H1 (cell line): Measurements from ENCODE around the gene NEMF. TPM values are rescaled to one million over a fixed set of nuclear protein-coding genes. Genes with fewer than 3 reads are reported as not detected.
A peak's percentile ranks its signal among the peaks of the same experiment; 100 is the strongest.
"Not testable (repeated sequence)": the region's sequence is repeated elsewhere in the genome, so short reads cannot be mapped to it uniquely, and the experiment has no call there.

Experiments used
- CTCF ChIA-PET: fragments of 300-600 bp; sonication (Branson Sonifier 250); formaldehyde crosslinking; loops from one replicate; lab custom pipeline; 2021; ENCODE audit not compliant: partially characterized antibody; lab: Charles Lee
- POLR2A ChIA-PET: fragments of 300-600 bp; sonication (Branson Sonifier 250); formaldehyde crosslinking; loops from one replicate; lab custom pipeline; 2021; ENCODE audit warnings: inconsistent platforms; ENCODE audit not compliant: partially characterized antibody; lab: Charles Lee
- DNase-seq, 2 experiments: peaks; one replicate each; pipeline versions ENCODE4 v3.0.0 to v3.0.0-alpha.2; 2010 to 2022; ENCODE audit warnings: low spot score in 2 of 2, low read depth in 1 of 2, mixed read lengths in 1 of 2
- FAIRE-seq: peaks from 2 replicates; lab custom pipeline; 2011; peaks lifted over from hg19 to GRCh38; lab: Jason Lieb, UNC
- H2AFZ ChIP-seq: 2 replicates; pipeline ENCODE4 v1.8.1; 2012; ENCODE audit warnings: low read length, inconsistent platforms
- H2AK5ac ChIP-seq: 2 replicates; pipeline ENCODE4 v1.6.1; 2013; ENCODE audit warnings: low read depth, low read length
- H2BK120ac ChIP-seq: replicated peaks from 2 replicates; pipeline ENCODE3; 2013; ENCODE audit warnings: low read depth, low read length, inconsistent platforms
- H2BK12ac ChIP-seq: 2 replicates; pipeline ENCODE4 v1.6.1; 2013; ENCODE audit warnings: low read depth, low read length
- H2BK15ac ChIP-seq: 2 replicates; pipeline ENCODE4 v1.6.1; 2013; ENCODE audit warnings: low read length
- H2BK20ac ChIP-seq: 2 replicates; pipeline ENCODE4 v1.6.1; 2013; ENCODE audit warnings: low read length
- H2BK5ac ChIP-seq: 2 replicates; pipeline ENCODE4 v1.6.1; 2013; ENCODE audit warnings: low read depth, low read length
- H3K14ac ChIP-seq: 2 replicates; pipeline ENCODE4 v1.6.1; 2013; ENCODE audit warnings: inconsistent platforms; ENCODE audit not compliant: insufficient read length
- H3K18ac ChIP-seq: 2 replicates; pipeline ENCODE4 v1.6.1; 2013; ENCODE audit warnings: low read length; ENCODE audit errors: extremely low read depth
- H3K23ac ChIP-seq: 2 replicates; pipeline ENCODE4 v1.6.1; 2013; ENCODE audit warnings: inconsistent platforms; ENCODE audit not compliant: insufficient read length
- H3K23me2 ChIP-seq: 2 replicates; pipeline ENCODE4 v1.6.1; 2013; ENCODE audit warnings: low read depth, low read length
- H3K27ac ChIP-seq: 2 replicates; pipeline ENCODE4 v1.6.1; 2011; ENCODE audit warnings: low read depth, low read length, inconsistent platforms
- H3K27me3 ChIP-seq, 4 experiments: replicated peaks in 1 of 4; 1 replicate in 1 of 4; 2 replicates in 3 of 4; pipeline versions ENCODE4 v1.6.1 to v1.8.1; 2011 to 2013; ENCODE audit warnings: low read length in 3 of 4, mild to moderate bottlenecking in 3 of 4, inconsistent platforms in 2 of 4, mixed read lengths in 2 of 4, moderate library complexity in 1 of 4; ENCODE audit not compliant: control insufficient read depth in 3 of 4, insufficient read depth in 3 of 4; ENCODE audit errors: extremely low read depth in 1 of 4
- H3K36me3 ChIP-seq, 4 experiments: 2 replicates each; pipeline versions ENCODE4 v1.6.1 to v1.8.1; 2011 to 2013; ENCODE audit warnings: mild to moderate bottlenecking in 4 of 4, low read length in 3 of 4, moderate library complexity in 2 of 4, control low read depth in 1 of 4, inconsistent platforms in 1 of 4; ENCODE audit not compliant: insufficient read depth in 4 of 4, control insufficient read depth in 2 of 4
- H3K4ac ChIP-seq: replicated peaks from 2 replicates; pipeline ENCODE3; 2013; ENCODE audit warnings: low read length, low read depth, mixed read lengths, inconsistent platforms; ENCODE audit not compliant: insufficient read length
- H3K4me1 ChIP-seq, 4 experiments: replicated peaks in 1 of 4; 1 replicate in 1 of 4; 2 replicates in 3 of 4; pipeline versions ENCODE4 v1.6.1 to v1.8.1; 2011 to 2013; ENCODE audit warnings: low read length in 3 of 4, inconsistent platforms in 2 of 4, mixed read lengths in 1 of 4; ENCODE audit not compliant: insufficient read depth in 4 of 4, control insufficient read depth in 3 of 4
- H3K4me2 ChIP-seq, 2 experiments: 2 replicates each; pipeline versions ENCODE4 v1.6.1 to v1.8.1; 2011 to 2013; ENCODE audit warnings: low read depth in 2 of 2, low read length in 2 of 2, control low read depth in 1 of 2, inconsistent platforms in 1 of 2, mild to moderate bottlenecking in 1 of 2; ENCODE audit not compliant: insufficient read depth in 1 of 2
- H3K4me3 ChIP-seq, 4 experiments: fragments of 200-600, 300-600 bp in 1 of 4; sonication (generic), shearing (Covaris generic), sonication (Bioruptor Twin) in 1 of 4; 2 replicates each; pipeline versions ENCODE4 v1.5.1 to v1.8.1; 2011 to 2016; ENCODE audit warnings: low read length in 4 of 4, low read depth in 3 of 4, control low read depth in 2 of 4, inconsistent platforms in 2 of 4, mild to moderate bottlenecking in 2 of 4, mixed read lengths in 1 of 4, moderate library complexity in 1 of 4; ENCODE audit not compliant: insufficient read depth in 2 of 4; ENCODE audit errors: extremely low read depth in 1 of 4
- H3K56ac ChIP-seq: replicated peaks from 2 replicates; pipeline ENCODE3; 2013; ENCODE audit warnings: low read depth, mild to moderate bottlenecking, mixed read lengths, low read length, inconsistent platforms; ENCODE audit not compliant: insufficient read length
- H3K79me1 ChIP-seq: 2 replicates; pipeline ENCODE4 v1.6.1; 2013; ENCODE audit warnings: low read depth, low read length, control low read depth
- H3K79me2 ChIP-seq, 2 experiments: 2 replicates each; pipeline versions ENCODE4 v1.6.1 to v1.8.1; 2012 to 2013; ENCODE audit warnings: low read length in 2 of 2, mild to moderate bottlenecking in 2 of 2, inconsistent platforms in 1 of 2; ENCODE audit not compliant: insufficient read depth in 2 of 2, control insufficient read depth in 1 of 2
- H3K9ac ChIP-seq, 4 experiments: replicated peaks in 1 of 4; 1 replicate in 1 of 4; 2 replicates in 3 of 4; pipeline versions ENCODE4 v1.6.1 to v1.8.1; 2011 to 2013; ENCODE audit warnings: low read depth in 3 of 4, low read length in 3 of 4, control low read depth in 2 of 4, mild to moderate bottlenecking in 2 of 4, moderate library complexity in 2 of 4, inconsistent platforms in 1 of 4; ENCODE audit errors: extremely low read depth in 1 of 4
- H3K9me3 ChIP-seq, 2 experiments: 2 replicates each; pipeline versions ENCODE4 v1.6.1 to v1.8.1; 2012 to 2013; ENCODE audit warnings: mild to moderate bottlenecking in 2 of 2, moderate library complexity in 2 of 2, control low read depth in 1 of 2, inconsistent platforms in 1 of 2, low read depth in 1 of 2, low read length in 1 of 2, mixed read lengths in 1 of 2; ENCODE audit not compliant: insufficient read depth in 2 of 2
- H4K20me1 ChIP-seq, 2 experiments: replicated peaks in 1 of 2; 2 replicates each; pipeline versions ENCODE3 to v1.8.1; 2011 to 2013; ENCODE audit warnings: inconsistent platforms in 2 of 2, low read length in 2 of 2, mild to moderate bottlenecking in 1 of 2; ENCODE audit not compliant: insufficient read depth in 2 of 2, control insufficient read depth in 1 of 2
- H4K5ac ChIP-seq: 2 replicates; pipeline ENCODE4 v1.6.1; 2013; ENCODE audit warnings: low read length, low read depth, mixed read lengths, inconsistent platforms; ENCODE audit not compliant: insufficient read length
- H4K8ac ChIP-seq: 2 replicates; pipeline ENCODE4 v1.8.0; 2013; ENCODE audit warnings: mild to moderate bottlenecking, moderate library complexity, low read length, inconsistent platforms; ENCODE audit not compliant: insufficient read depth; ENCODE audit errors: extremely low read depth
- H4K91ac ChIP-seq: replicated peaks from 2 replicates; pipeline ENCODE3; 2013; ENCODE audit warnings: low read length, mixed read lengths, inconsistent platforms; ENCODE audit not compliant: insufficient read length
- WGBS, 2 experiments: shearing (Covaris generic) in 1 of 2; methylation state at CpG; one replicate each; pipeline versions ENCODE4 v1.1.6 to v1.1.7; 2013 to 2015; ENCODE audit warnings: low lambda C conversion rate in 2 of 2, mixed read lengths in 2 of 2, inconsistent platforms in 1 of 2, low coverage in 1 of 2, missing lambda C conversion rate in 1 of 2; ENCODE audit not compliant: insufficient replicate concordance in 2 of 2, insufficient coverage in 1 of 2, insufficient read length in 1 of 2; ENCODE audit errors: extremely low coverage in 1 of 2, missing lambda C conversion rate in 1 of 2; 5-methylcytosine and 5-hydroxymethylcytosine counted together
- polyA plus RNA-seq, 7 experiments: library from polyadenylated mRNA; depleted of rRNA in 3 of 7; stranded (reverse) in 5 of 7; unstranded in 2 of 7; fragments of >200 nt in 5 of 7; fragments of 200-250 nt in 2 of 7; gene quantifications; 1 replicate in 5 of 7; 2 replicates in 1 of 7; 4 replicates in 1 of 7; pipeline versions ENCODE4 v1.2.1 to v1.2.3, GENCODE V29; 2011 to 2013; ENCODE audit warnings: missing spikeins in 2 of 7, mixed read lengths in 2 of 7
- total RNA-seq: library from RNA; stranded (reverse); fragmentation: NEBNext Ultra II Directional; extraction: Animal tissue kit (Norgen Biotek cat#: 25700); gene quantifications from 2 replicates; pipeline ENCODE4 v1.2.1, GENCODE V29; 2021

NEMF gene
- total and polyA plus RNA-seq, 2 of the 8 experiments (the other 6 are each of a cell fraction or from before 2014, with no cell fraction given): 8.3 to 45.5 TPM

DNA sequence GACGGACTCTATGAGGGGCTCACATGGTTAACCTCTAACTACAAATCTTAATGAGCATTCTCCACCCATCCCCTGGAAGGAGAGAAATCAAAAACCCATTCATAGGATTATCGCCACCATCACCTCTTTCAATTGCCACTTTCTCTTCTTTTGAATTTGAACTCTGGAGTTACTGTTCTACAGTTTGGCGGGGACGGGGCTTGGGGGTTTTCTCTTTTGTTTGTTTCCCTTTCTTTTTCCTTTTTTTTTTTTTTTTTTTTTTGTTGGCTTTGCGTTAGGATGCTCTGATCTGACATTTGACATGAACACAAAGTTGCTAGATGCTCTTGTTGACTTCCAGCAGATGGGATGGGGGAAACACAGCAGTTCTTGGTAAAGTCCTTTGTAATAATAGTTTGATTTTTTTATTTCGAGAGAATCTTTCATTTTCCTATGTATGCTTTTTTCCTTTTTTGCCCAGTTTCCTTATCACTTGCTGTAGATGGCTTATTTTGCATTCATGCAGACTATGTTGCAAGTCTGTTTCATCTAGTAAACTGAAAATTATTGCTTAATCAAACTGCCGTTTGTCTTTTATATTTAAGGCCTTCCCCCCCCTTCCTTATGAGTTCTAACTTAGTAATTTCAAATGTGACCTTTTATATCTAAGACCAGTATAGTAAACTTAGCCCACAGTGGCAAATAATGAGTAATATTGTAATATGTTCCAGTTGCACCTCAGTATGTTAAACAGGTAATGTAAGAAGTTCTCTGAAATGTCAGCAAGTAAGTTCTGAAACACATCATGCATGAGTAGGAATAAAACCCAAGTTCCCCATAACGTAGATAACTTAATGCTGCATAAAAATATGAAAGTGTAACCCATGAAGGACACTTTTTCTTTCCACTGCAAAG is 41.9 kb upstream of the NEMF start:
- not testable (repeated sequence) for H3K9me3 ChIP-seq, H3K18ac ChIP-seq, H3K56ac ChIP-seq, H3K79me1 ChIP-seq, H2BK15ac ChIP-seq, H4K5ac ChIP-seq, H3K4ac ChIP-seq, H2AFZ ChIP-seq, H2BK12ac ChIP-seq, H3K4me1 ChIP-seq, H2BK20ac ChIP-seq, H3K23ac ChIP-seq, H3K14ac ChIP-seq, H3K27me3 ChIP-seq, H2AK5ac ChIP-seq, H2BK120ac ChIP-seq, H4K8ac ChIP-seq, H4K91ac ChIP-seq, H3K23me2 ChIP-seq, DNase-seq
- ChIA-PET CTCF (interaction anchor here (1.7 kb wide), 1 partner anchor 15 kb away, joined by 4 read pairs; no protein-coding TSS in a partner anchor), POLR2A (interaction anchor here (0.6 to 2.6 kb wide), 7 partner anchors 10 to 256 kb away, joined by 3 to 22 read pairs (median 3); partner anchors contain the start of gene NEMF)
- 34% methylated on average over 6 of the region's 8 CpGs; no CpG with 5 or more reads in 1 of the 2 experiments for WGBS, 2 experiments
- FAIRE-seq: peak; percentile 24
- Histone ChIP-seq H3K36me3 (peaks cover 0 to 17% (median 0%) of the 10 kb centered on the region in 4 experiments; a peak in 1 of 8 replicates), H2BK5ac (peak overlapping the region; percentile 8; the same call in 1 of the 2 replicates), H3K9ac (peak overlapping the region; percentile 93 to 98 (median 96)), H3K79me2 (peaks cover 8 to 49% of the 10 kb centered on the region in 2 experiments), H4K20me1 (peaks cover 8 to 14% of the 10 kb centered on the region in 2 experiments), H3K27ac (peak overlapping the region; percentile 88; the same call in 1 of the 2 replicates), H3K4me2 (peak overlapping the region; percentile 83 to 89), H3K4me3 (peak overlapping the region; percentile 82 to 93 (median 84))
